GM11168 (cell line): ENCODE measurements around the gene OBSL1.

Experiments
- in situ Hi-C: fragments of 300-500 bp; cut with MboI; formaldehyde crosslinking; loops from one replicate; pipeline ENCODE4 v1.12.0; 2022; ENCODE audit warnings: low sequenced_read_pairs; ENCODE audit not compliant: unreplicated experiment

Gene OBSL1

DNA sequence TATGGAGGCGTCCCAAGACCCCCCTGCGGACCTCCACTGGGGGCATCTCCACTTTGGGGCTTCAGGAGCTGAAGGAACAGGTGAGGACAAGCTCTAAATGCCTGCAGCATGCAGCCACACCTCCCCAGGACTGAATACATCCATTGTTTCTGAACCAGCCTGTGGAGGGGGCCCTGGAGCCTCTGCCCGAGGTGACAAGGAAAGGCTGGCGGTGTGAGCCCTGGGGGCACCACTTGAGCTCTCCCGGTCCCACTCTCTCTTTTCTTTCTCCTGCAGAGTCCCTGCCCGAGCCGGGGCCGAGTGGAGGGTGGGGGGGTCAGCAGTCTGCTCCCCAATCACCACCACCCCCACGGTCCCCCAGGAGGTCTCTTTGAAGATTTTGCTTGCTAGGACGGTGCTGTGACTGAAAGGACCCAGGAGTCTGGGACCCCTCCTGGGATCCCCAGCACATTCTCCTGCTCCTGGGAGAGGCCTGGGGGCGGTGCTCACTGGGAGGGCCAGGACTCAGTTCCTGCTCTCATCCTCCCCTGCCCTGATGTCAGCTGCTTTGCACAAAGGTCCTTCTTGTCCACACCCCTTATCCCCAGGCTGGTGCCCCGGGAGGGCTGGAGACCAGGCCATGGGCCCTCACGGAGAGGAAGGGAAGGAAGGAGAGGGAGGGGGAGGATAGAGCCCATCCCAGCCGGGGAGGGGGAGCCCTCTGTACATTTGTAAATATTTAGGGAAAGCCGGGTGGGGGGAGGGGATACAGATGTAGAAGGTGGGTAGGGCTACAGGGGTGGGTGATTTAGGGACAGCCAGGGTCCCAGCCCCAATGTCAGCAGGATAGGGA is 33.5 kb downstream of the OBSL1 start:
- in situ Hi-C loops: no loop called here

GRCh38 chr2:219536967-219537366 is 34.4 kb downstream of the OBSL1 start:
- in situ Hi-C loops: no loop called here

DNA sequence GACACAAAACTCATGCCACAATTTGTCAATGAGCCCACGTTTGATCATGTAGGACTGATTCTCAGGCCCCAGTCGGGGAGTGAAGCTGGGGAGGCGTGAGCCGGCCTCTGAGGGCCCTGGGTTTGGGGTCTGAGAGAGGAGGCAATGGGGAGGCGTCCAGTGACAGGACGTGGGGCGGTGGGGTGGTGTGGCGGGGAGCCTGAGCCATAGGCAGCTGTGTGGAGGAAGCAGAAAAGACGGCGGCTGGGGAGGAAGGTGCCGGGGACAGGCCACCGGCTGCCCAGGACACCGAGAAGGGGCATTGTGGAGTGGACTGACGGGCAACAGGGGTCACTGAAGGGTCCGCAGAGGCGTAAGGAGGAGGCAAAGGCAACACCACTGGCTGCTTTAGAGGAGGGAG is 34.9 kb downstream of the OBSL1 start:
- in situ Hi-C loops: no loop called here

DNA sequence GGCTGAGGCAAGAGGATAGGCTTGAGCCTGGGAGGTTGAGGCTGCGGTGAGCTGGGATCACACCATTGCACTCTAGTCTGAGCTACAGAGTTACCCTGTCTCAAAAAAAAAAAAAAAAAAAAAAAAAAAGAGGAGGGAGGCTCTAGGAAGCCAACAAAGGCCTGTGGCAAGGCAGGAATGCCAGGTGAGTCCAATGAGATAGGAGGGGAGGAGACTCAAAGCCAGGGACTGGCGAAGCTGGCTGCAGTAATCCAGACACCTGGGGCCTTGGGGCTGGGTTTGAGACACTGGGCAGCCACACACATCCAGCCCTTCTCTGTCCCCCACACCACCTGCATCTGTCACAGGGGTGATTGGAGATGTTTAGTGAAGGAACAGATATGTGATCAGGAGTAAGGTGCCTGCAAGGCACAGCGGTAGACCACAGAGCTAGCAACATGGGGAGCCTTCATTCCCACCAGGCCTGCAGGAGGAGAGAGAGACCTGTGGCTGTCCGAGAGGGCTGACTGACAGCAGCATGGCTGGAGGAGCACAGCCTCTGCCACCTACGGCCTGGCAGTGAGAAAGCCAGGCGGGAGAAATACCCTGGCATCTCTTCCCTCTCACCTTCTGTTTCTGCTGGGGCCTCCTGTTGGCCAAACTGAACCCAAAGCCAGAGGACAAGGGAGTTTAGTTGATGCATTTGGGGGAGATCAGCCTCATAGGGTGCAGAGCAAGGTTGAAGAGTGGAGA is 37.2 kb downstream of the OBSL1 start:
- in situ Hi-C loops: no loop called here

DNA sequence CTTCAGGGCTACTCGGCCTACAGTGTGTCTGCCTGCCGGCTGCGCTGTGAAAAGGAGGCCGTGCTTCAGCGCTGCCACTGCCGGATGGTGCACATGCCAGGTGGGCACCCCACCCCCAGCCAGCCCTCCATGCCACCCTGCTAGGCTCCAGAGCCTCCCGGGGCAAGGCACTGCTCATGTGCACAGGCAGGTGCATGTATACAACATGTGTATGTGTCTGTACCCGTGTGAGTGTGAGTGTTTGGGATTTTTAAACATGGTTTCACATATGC is 39.0 kb downstream of the OBSL1 start:
- in situ Hi-C loops: no loop called here

- in situ Hi-C loops: no loop called here
Measured at GRCh38 chr2:219531639-219532377, 39.5 kb downstream of the OBSL1 start.

GRCh38 chr2:219530048-219530963 is 41.0 kb downstream of the OBSL1 start:
- in situ Hi-C loops: no loop called here

DNA sequence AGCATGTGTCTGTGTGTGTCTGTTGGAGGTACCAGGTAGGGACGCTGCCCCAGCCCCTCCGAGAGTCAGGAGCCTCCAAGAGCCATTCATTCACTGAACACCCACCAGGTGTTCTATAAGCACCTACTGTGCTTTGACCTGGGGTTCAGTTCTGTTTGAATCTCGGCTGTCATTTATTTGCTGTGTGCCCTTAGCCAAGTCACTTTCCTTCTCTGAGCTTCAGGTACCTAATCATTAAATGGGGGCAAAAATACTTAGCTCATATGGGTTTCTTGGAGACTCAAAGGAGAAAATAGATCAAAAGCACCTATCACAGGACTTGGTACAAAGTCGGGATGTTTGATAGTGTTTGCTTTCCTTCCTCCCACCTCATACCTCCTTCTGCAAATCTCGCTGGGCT is 43.9 kb downstream of the OBSL1 start:
- in situ Hi-C loops: loop anchor here (5.0 to 10.0 kb wide), 2 partner anchors 53 to 125 kb away; no protein-coding TSS in a partner anchor

GRCh38 chr2:219527076-219527394 is 44.3 kb downstream of the OBSL1 start:
- in situ Hi-C loops: loop anchor here (5.0 to 10.0 kb wide), 2 partner anchors 52 to 125 kb away; no protein-coding TSS in a partner anchor

DNA sequence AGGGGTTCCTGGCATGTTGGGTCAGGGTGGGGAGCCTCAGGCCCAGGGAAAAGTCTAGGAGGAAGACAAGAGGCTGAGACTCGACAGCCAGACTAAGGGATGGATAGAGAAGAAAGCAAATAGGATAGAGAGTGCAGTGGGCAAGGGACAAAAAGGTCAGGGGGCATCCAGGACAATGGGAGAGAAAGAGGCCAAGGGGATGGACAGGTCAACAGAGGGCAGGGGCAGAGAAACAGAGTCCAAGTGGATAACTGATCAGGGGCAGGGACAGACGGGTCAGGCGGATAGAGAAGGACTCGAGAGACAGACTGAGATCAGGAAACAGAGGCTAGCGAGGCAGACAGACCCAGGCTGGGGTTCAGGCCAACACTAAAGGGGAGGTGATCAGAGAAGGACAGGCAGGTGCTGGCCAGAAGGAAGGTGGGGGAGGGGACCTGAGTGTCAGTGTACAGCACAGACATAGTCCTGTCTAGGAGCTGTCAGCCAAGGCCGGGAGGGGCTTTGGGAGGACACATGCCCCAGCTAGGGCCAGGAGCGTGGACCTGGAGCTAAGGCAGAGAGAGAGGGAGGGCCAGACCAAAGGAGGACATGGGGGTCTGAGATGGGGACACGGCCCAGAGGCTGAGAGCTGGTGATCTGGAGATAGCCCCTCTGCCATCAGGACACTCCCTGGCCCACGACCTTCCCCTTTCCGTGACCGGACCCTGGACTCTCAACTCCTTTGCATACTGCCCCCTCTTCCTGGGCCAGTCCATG is 44.8 kb downstream of the OBSL1 start:
- in situ Hi-C loops: loop anchor here (5.0 to 10.0 kb wide), 2 partner anchors 52 to 124 kb away; no protein-coding TSS in a partner anchor

GRCh38 chr2:219525533-219526232 is 45.7 kb downstream of the OBSL1 start:
- in situ Hi-C loops: loop anchor here (5.0 to 10.0 kb wide), 2 partner anchors 51 to 123 kb away; no protein-coding TSS in a partner anchor

DNA sequence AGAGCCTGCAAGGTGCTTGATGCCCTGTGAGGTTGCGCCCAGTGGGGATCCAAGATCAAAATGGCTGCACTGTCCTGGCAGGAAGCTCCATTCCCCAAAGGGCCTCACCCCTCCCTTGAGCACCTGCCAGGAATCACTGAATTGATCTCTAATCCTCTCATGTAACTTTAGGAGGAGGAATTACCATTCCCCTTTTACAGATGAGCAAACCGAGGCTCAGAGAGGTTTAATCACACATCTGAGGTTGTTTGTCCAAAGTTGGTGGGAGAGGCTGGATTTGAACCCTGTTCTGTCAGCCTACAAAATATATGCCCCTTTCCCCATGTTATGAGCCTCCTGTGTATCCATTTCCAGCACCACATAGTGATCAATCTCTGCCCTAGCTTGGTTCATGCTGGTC is 46.5 kb downstream of the OBSL1 start:
- in situ Hi-C loops: loop anchor here (5.0 to 10.0 kb wide), 2 partner anchors 50 to 123 kb away; no protein-coding TSS in a partner anchor

DNA sequence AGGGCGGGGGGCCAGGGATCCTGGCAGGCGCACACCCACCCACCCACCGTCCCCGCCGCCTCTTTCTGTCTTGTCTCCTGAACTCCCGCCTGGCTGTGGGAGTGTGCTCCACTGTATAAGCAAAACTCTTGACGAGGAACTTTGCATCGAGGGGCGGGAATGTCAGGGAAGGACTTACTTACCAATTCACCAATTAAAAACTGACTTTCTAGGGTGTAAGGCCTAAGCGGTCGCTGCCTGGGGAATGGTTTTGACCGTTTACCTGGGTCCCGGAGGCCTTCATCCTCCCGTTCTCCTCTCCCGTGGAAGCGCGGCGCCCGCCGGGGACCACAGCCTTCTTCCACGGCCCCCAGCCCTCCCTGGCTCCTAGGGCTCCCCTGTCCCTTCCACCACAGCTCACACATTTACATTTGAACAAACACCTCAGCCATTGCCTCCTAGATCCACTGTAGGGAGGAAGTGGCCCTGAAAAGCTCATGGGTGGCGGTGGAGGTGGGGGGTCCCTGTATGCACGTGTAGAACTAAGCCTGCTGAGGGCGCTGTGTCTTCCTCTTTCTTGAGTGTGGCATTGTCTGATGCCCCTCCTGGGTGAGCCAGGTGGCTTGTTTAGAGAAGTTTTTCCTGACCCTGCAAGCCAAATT is 48.2 kb downstream of the OBSL1 start:
- in situ Hi-C loops: loop anchor here (10.0 kb wide), 1 partner anchor 48 kb away; no protein-coding TSS in a partner anchor

GRCh38 chr2:219522111-219523030 is 49.0 kb downstream of the OBSL1 start:
- in situ Hi-C loops: loop anchor here (10.0 kb wide), 1 partner anchor 48 kb away; no protein-coding TSS in a partner anchor

DNA sequence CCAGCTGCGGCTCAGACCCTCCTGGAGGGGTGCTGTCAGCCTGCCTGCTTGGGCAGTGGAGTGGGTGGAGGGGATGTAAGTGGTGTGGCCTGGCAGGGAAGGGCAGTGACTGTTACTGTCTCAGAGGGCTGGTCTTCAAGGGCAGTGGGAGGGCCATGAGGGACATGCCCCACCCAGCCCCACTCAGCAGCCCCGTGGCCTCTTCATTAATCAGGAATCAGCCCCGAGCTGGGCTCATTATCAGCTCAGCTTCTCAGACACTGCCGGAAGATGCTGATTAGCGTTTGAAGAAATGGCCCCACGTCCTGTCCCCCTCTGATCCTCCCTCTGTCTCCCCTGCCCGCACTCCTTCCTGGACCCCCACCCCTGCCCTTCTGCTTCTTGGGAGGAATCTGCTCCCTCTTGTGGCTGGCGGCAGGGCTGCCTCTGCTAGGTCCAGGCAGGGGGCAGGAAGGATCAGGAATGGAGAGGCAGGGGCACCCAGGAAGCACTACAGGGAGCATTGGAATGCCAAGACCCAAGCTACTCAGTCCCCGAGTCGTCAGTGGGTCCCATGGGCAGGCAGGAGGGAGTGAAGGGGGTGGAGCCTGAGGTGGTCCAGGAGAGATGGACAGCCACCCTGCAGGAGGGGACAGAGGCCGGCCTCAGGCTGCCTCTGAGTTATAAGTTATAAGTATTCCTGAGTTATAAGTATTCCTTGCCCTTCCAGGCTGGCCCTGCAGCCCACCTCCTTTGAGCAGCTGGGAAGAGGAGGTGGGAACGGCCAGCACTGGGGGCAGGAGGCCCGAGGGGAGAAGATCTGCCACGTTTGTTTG is 50.1 kb downstream of the OBSL1 start:
- in situ Hi-C loops: loop anchor here (10.0 kb wide), 1 partner anchor 46 kb away; no protein-coding TSS in a partner anchor

DNA sequence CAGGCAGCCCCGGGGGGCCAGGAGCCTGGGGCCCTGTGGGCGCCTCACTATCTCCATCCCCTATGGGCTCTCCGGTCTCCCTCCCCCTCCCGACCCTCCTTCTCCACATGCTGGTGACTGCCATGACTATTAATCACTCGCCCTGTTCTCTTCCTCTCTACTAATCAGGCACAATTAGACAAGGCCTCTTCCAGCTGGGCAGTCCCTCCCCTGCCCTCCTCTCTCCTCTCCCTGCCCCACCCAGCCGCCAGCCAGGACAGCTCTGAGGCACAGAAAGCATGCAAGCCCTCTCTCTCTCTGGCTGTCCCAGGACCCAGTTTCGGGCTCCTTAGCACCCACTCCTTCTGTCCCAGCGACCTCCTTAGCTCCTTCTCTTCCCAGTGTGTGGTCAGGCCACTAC is 51.3 kb downstream of the OBSL1 start:
- in situ Hi-C loops: loop anchor here (10.0 kb wide), 1 partner anchor 45 kb away; no protein-coding TSS in a partner anchor
